ENCODE data around the gene RUNX2. TPM values are rescaled to one million over a fixed set of nuclear protein-coding genes. Genes with fewer than 3 reads are reported as not detected.

Gene RUNX2
- polyA plus RNA-seq, 4 donors: 2.5 to 2.9 (median 2.8) TPM

DNA sequence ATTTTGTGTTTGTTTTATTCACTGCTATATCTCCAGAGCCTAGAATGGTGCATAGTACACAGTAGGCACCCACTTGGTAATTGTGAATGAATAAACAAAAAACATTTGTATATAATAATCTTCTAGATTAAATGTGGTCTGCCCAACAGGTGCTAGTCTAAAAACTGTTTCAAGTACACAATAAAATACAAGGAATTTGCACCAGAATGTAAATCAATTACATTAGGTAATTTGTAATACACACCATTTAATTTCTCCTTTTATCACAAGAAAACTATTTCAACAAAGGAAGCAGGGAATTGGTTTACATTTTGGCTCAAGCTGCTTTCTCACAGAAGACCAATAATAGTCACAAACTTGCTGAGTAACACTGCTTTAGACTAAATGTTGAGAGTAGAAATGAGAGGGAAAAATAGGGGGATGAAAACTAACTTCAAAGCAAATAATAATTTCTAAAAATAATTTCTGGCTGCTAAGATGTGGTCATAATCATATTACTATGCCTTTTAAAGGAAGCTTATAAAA is 22.1 kb downstream of the RUNX2 start:
- no peak for DNase-seq (ENCODE audit: low read depth in 4 of 4, low spot score in 3 of 4)

DNA sequence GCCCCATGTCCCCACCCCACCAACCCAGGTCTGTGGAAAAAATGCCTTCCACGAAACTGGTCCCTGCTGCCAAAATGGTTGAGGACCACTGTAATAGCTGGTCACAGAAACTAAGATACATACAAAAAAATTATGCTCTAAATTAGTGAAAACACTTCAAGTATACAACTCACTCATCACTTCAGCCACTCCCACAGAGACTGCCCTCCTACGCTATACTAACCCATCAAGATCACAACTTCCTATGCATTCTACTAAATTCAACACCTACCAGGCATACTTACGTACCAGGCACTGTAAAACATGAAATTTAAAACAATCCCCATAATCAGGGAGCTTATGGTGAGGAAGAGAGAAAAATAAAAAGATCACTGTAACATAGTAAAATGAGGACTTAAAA is 22.9 kb downstream of the RUNX2 start:
- DNase-seq (ENCODE audit: low read depth in 4 of 4, low spot score in 3 of 4): no peak

DNA sequence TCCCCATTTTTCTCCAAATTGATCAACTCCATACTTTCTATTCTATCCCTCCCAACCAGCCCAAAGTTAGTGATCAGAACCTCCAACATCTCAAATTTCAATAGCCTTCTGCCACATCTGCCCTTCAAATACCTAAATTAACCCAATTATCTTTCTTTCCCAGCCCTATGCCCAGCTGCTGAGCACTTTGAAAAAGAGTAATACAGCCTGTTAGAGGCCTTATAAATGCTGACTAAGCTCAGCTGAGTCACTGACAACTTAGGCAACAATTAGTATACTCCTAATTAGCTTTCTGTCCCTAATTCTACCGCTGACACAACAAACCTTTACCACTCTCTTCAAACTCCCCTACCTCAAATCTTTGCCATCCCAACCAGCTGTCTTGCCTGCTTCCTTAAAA is 23.5 kb downstream of the RUNX2 start:
- DNase-seq (ENCODE audit: low read depth in 4 of 4, low spot score in 3 of 4): no peak

DNA sequence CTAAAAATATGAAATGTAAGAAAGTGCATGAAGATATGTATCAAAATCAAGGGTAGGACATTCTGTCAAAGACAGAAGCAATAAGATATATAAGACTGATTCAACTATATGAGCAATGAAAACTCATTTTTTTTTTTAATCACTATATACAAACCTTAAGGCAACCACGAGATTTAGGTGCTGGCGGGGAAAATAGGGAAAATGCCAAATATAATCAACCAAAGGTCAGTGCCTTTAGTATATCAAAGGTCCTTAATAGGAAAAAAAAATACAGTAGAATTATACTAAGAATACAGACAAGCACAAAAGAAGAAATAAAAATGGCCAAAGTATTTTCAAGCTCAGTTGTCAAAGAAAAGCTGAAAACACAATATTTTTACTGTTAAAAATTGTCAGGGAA is 25.5 kb downstream of the RUNX2 start:
- DNase-seq (ENCODE audit: low read depth in 4 of 4, low spot score in 3 of 4): no peak

DNA sequence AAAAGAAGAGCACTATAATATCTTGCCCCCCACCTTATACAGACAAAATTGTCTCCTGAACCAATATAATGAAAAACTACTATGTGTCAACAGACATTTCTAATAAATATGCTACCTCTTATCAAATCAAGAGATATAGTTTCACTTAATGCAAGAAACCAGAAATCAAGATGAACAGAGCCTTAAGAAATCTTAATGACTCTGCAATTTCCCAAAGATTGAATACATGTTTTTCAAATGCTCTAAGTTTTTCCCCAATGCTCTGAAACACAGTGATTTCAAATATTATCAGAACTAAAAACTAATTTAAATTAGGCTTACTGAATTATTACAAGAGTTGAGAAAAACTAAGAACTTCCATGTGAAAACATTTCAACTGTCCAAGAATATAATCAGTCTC is 36.3 kb downstream of the RUNX2 start:
- DNase-seq (ENCODE audit: low read depth in 4 of 4, low spot score in 3 of 4): no peak

DNA sequence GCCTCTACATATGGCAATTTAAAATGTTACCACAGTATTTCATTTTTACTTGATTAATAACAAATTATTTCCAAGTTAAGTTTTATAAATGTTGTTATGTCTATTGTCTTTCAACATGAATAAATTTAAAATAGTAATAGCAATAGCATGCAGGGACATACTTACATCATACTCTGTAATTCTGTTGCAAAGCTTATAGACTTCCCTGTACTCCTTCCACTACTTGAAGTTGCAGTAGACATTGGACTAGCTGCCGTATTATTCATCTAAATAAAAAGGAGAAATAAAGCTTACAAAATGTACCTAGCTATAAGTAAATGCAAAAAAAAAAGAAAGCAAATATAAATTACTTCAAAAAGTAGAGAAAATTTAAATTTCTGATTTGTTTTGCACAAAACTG is 36.9 kb downstream of the RUNX2 start:
- no peak for DNase-seq (ENCODE audit: low read depth in 4 of 4, low spot score in 3 of 4)

DNA sequence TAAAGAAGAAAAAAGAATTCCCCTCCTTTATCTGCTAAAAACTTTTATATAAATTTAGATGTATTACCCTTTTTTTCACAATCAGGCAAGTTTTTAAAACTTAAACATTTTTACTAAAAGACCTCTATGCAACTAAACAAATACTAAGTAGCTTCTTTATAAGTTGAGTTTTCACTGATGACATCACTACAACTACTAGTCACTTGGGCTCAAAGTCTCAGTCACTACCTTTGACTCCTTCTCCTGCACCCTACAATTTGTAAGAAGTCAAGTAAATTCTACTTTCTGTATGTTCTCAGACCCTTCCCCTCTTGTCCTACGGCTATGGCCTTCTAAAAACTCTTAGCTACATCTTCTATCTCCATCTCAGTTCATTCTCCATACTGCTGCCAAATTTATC is 38.4 kb downstream of the RUNX2 start:
- no peak for DNase-seq (ENCODE audit: low read depth in 4 of 4, low spot score in 3 of 4)

DNA sequence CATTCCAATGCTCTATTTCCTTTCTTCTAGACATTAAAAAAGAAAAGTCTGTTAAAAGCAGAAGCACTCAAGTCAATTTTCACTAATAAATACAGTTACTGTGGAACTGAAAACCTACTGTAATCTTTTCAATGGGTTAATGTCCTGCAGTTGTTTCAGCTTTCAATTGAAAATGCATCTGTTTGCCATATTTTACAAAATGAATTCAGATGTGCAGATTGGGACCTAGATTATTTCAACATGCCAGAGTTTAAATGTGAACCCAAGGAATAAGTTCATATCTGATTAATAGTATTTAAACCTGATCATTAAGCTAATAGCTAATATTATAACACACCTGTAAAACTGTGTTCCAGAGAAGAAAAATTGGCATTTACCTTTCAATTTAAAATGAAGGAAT is 39.9 kb downstream of the RUNX2 start:
- no peak for DNase-seq (ENCODE audit: low read depth in 4 of 4, low spot score in 3 of 4)

DNA sequence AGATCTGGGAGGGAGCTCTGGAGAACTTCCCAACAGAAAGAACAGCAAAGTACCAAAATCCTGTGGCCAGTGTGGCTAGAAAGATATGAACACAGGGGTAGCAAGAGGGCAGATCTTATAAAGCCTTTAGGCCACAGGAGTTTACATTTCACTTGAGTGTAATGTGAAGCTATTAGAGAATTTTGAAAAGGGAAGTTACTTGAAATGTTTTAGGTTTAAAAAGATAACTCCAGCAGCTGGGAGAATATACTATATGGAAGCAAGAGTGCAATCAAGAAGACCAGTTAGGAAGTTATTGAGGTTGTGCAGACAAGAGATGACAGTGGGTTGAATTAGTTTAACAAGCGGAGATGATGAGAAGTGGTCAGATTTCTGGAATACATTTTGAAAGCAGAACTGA is 41.7 kb downstream of the RUNX2 start:
- DNase-seq (ENCODE audit: low read depth in 4 of 4, low spot score in 3 of 4): no peak

DNA sequence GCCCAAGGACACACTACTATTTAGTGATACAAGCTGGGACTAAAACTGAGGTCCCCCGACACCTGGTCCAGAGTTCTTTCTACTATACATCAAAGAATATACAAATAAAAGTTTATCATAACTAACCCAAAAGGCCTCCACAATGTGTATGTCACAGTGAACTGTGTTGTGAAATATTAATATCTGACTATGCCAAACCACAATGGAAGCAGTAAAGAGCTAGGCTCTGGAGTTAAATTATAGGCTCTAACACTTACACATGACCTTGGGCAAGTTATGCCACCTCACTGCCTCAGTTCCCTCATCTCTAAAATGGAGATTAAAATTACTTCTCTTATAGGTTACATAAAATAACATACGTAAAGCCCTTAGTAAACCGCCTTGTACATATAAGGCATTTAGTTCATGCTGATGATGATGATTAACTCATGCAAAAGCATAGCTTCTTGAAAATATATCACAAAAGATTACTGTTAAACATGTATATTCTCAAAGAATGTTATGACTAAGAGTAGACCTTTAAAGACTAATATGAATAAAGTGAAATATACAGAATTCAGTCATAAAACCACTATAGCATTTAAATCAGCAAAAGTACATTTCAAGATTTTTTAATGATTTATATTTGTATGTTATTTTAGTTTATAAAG is 43.9 kb downstream of the RUNX2 start:
- DNase-seq (ENCODE audit: low read depth in 4 of 4, low spot score in 3 of 4): no peak

DNA sequence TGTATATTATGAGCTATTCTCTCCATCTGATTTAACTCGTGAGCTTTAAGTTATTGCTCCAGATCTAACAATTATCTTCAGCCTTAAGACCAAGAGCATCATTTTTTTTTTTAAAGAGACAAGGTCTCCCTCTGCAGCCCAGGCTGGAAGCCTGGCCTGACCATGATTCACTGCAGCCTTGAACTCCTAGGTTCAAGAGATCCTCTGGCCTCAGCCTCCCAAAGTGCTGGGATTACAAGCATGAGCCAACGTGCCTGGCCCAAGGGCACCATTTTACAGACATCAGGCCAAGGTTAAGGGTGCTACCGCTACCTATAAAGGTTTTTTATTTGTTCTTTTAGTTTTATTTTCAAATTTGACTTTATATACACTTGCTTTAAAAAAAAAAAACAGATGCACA is 47.3 kb downstream of the RUNX2 start:
- DNase-seq (ENCODE audit: low read depth in 4 of 4, low spot score in 3 of 4): no peak

DNA sequence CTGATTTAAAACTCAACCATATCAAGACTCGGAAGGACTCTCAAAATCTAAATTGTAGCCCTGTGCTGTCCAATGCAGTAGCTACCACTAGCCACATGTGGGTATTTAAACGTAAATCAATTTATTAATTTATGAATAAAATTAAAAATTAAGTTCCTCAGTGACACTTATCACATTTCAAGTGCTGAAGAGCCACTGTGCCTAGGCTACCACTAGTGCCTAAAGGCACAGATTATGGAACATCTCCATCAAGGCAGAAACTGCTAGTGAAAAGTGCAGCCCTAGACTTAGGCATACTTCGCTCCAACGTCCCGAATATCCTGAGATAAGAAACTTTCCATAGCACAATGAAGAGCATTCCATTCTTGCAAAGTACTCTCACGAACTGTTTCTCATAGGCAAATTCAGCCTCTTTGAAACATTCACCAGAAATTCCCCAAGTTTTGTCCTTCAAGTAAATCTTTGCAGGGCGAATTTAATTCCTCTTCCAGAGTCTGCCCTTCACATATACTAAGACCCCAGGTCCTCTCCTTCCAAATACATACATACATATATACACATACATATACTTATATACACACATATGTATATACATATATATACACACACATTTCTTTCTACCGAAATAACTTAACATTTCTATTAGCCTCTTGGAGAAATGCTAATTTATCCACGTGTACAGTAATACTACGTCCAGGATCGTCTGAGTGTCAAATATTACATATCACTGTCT is 48.3 kb downstream of the RUNX2 start:
- no peak for DNase-seq (ENCODE audit: low read depth in 4 of 4, low spot score in 3 of 4)

DNA sequence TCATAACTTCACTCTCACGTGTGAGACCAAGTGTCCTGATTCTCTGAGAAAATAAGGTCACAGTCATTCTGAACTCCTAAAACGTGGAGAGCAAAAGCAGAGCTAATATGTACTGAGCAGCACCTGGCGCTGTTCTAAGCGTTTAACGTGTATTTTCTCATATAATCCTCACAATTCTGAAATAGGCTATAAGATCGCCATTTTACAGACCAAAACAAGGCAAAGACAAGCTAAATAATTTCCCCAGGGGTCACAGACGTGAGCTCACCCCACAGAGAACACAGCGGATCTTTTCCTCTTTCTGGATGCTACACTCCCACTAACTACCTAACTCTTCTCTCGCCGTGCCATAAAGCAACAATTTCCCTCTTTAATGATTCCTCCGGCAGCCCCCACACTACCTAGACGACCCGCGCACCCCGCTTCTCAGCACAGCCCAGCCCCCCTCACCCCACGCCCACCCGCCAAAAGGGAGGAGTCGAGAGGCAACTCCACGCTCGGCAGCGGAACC is 49.0 kb downstream of the RUNX2 start:
- peak in 2 of 4 donors; percentile 25 to 31 for DNase-seq (ENCODE audit: low read depth in 4 of 4, low spot score in 3 of 4)

DNA sequence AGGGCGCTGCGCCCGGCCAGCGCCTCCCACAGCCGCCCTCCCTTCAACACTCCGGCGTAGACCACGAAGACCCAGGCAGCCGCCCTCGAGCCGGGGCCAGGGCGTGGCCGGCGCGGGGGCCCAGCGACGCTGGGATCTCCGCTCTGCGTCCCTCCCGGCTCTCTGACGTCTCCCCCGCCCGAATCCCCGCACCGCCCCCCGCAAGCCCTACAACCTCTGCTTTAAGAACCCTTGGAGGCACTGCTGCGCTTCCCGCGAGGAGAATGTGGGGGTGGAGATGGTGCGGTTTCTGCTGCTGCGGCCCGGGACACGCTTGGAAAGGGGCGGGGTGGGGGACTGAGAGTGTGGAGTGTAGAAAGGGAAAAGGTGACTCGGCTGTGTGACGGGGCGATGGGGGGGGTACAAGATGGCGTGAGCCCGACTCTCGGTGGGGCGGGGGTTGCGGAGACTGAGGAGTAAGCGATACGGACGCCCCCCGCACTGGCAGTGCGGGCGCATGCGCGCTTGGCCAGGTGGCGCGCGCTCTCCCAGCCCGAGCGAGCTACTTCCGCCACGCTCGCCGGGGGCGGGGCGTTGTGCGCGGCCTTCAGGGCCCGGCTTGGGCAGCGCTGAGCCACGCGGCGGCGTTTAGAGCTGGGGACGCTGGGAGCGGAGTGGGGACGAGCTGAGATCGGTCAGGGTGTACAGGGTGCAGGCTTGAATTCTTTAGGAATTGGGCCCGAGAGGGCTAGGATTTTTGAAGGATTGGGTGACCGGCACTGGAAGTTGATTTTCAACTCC is 49.6 kb downstream of the RUNX2 start, which contains the start of gene SUPT3H:
SUPT3H (minus strand) TSS at position 381 of the 780 bp plus-strand sequence.
- DNase-seq (ENCODE audit: low read depth in 4 of 4, low spot score in 3 of 4): peak; percentile 92 to 97 (median 94)

DNA sequence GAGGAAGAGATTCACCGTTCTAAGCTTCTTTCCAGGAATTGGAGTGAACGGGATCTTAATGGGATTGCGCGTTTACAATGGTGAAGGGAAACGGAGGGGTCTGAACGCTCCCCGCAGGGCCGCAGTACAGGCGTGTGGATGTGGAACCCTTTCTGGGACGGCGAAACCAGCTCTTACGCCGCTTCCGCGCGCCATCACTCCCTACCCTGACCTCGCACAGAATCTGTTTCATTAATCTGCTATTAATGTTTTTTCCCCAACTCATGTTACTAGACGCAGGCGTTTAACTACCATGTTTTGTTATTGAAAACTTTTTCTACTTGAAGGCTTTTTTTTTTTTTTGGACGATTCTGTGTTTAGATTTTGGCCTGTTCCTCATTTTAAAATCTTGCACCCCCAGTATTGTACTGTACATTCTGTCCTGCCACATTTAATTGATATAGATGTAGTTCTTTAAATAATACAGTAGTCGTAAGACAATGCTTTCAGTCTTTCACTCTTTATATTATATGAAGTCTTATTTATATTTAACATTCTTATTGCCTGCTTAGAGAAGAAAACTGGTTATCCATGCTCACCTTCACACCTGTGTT is 50.3 kb downstream of the RUNX2 start:
- no peak for DNase-seq (ENCODE audit: low read depth in 4 of 4, low spot score in 3 of 4)

DNA sequence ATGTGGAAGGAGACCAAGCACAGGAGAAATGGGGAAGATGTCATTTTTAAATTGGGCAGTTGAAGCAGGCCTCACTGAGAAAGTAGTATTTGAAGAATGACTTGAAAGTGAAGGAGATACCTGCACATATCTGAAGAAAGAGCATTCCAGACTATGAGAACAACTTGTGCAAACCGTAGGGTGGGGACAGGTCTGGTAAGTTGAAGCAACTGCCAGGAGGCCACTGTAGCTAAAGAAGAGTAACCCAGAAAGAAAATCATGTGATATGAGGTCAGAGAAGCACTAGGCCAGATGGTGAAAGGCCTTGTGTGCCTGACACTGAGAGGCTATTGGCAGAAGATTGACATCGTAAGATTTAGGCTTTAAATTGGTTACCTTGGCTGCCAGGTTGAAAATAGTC is 54.3 kb downstream of the RUNX2 start:
- no peak for DNase-seq (ENCODE audit: low read depth in 4 of 4, low spot score in 3 of 4)

DNA sequence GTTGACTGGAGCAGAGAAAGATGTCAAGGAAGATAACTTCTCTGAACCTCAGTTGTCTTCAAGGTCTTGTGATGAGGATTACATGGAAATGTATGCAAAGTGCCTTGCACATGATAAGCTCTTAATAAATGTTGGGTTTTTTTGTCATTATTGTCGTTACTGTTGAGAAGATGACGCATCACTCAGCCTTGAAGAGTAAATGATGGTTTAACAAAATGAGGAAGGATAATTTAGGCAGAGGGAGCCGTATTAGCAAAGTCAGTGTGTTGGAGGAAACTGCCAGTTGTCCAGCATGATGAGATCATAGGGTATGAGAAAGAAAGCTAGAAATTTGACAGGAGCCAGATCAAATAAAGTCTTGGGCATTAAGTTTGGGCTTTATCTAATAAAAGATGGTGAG is 58.4 kb downstream of the RUNX2 start:
- no peak for DNase-seq (ENCODE audit: low read depth in 4 of 4, low spot score in 3 of 4)

DNA sequence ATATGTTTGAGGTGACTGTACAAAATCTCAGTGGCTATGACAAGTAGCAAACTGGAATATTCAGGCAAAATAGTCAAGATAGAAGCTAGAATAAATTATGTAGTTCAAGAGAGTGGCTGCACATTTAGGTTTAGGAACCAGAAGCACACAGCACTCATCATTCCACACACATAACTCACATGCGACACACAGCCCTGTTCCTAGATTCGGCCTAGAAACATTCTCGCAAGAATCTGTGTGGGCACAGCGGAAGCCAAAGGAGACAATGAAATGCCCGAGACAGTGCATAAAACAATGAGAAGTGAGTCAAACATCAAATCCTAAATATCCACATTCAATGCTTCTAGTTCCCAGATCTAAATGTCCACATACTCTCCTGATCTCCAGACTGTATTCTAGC is 59.1 kb downstream of the RUNX2 start:
- no peak for DNase-seq (ENCODE audit: low read depth in 4 of 4, low spot score in 3 of 4)

DNA sequence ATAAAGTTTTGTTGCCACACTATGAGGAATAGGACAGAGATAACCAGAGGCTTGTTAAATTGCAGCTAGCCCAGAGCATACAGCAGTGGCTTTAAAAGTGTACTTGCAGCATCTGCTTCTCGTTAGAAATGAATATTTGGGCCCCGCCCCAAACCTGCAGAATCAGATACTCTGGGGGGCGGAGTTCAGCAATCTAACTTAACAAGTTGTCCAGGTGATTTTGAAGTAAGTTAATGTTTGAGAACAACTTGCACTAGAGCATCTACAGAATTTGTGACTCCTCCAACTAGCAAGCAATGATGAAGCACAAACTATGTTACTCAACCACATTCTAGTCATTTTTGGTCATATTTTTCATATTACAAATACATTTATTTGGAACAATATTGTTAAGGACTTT is 60.2 kb downstream of the RUNX2 start:
- DNase-seq (ENCODE audit: low read depth in 4 of 4, low spot score in 3 of 4): no peak

DNA sequence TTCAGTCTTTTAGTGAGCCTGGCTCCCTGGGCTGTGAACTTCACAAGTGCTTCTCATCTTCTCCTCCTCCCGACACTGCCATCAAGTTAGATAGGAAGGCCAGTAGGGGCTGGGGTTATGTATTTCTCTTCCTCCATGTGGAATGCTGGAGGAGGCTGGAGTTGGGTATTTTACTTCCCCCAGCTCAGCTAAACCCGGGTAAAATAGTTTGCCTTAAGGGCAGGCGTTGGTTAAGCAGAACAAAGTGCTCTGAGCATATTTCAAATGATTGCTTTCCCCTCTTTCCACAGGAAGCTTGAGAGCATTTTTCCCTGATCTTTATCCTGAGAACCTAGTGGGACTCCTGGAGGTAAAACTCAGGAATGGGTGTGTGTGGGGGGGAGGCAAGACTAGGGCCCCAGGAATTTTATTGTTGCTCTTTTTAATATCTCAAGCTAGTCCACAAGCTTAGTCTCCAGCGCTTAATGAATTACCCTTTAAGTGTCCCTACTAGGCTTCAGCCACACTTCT is 66.5 kb downstream of the RUNX2 start:
- DNase-seq (ENCODE audit: low read depth in 4 of 4, low spot score in 3 of 4): no peak

Data from right renal pelvis (tissue), 4 donors.